ENCODE data around the gene AMACR. TPM values are rescaled to one million over a fixed set of nuclear protein-coding genes. Genes with fewer than 3 reads are reported as not detected.

AMACR gene
- total and polyA plus RNA-seq, 10 of the 15 experiments (the other 5 are each of a cell fraction or from before 2014, with no cell fraction given): 2.6 to 20.4 (median 10.4) TPM

GRCh38 chr5:34009610-34010009 lies 1.8 kb upstream of the AMACR start:
- no peak for FAIRE-seq
- CTCF ChIA-PET: interaction anchor here (4.9 kb wide), 1 partner anchor 13 kb away, joined by 40 read pairs; no protein-coding TSS in a partner anchor
- Histone ChIP-seq H3K4me1 (ENCODE audit: control insufficient read depth, insufficient read depth, low read length) (peaks cover 4% of the 10 kb centered on the region; the same call in 1 of the 2 replicates), H3K4me2 (ENCODE audit: control insufficient read depth, insufficient read depth) (no peak overlapping the region), H3K27me3 (replicated peaks in 1 of 2; ENCODE audit: control insufficient read depth in 2 of 2, insufficient read depth in 2 of 2, low read length in 1 of 2) (no peaks in the 10 kb centered on the region), H3K27ac (ENCODE audit: control insufficient read depth, insufficient read depth) (no peak overlapping the region), H3K36me3 (ENCODE audit: control insufficient read depth in 2 of 2, insufficient read depth in 2 of 2, low read length in 1 of 2) (no peaks in the 10 kb centered on the region), H2AFZ (ENCODE audit: control insufficient read depth, low read depth, low read length) (no peak overlapping the region), H3K4me3 (no peak overlapping the region), H3K9me3 (replicated peaks; ENCODE audit: control insufficient read depth, insufficient read depth, low read length) (no peaks in the 10 kb centered on the region), H3K9ac (ENCODE audit: control insufficient read depth, insufficient read depth, low read length) (no peak overlapping the region), H3K79me2 (ENCODE audit: control insufficient read depth, insufficient read depth, low read length) (peaks cover 2% of the 10 kb centered on the region), H4K20me1 (ENCODE audit: control insufficient read depth, insufficient read depth) (no peaks in the 10 kb centered on the region)
- SMC1A ChIA-PET (ENCODE audit: uncharacterized antibody, unreplicated experiment): no interaction called here
- in situ Hi-C loops (cut with MboI): loop anchor here (25.0 kb wide), 1 partner anchor 903 kb away; the partner anchor contains the start of genes BRIX1 and RAD1
- 28% methylated on average over 1 of the region's 1 CpG for WGBS (ENCODE audit: insufficient coverage, insufficient replicate concordance, low lambda C conversion rate, missing lambda C conversion rate)
- ATAC-seq: no peak
- BruUV-seq (replicated peaks): no TSS peak
- no peak for TF ChIP-seq PAX8 (IDR thresholded peaks at IDR 0.05)
- no peak for TF ChIP-seq EZH2 (IDR thresholded peaks at IDR 0.05; ENCODE audit: borderline replicate concordance, control insufficient read depth, low read depth, low read length)
- no peak for TF ChIP-seq TCF12 (IDR thresholded peaks at IDR 0.05; ENCODE audit: low read depth, low read length)
- TF ChIP-seq KDM1A (IDR thresholded peaks at IDR 0.05; ENCODE audit: borderline replicate concordance): no peak
- no peak for TF ChIP-seq CEBPZ (IDR thresholded peaks at IDR 0.05; ENCODE audit: low read depth, low read length)
- TF ChIP-seq BCLAF1 (IDR thresholded peaks at IDR 0.05): no peak
- TF ChIP-seq TAF1 (IDR thresholded peaks at IDR 0.05; ENCODE audit: borderline replicate concordance, low read depth, low read length): no peak
- no peak for TF ChIP-seq HDAC2 (IDR thresholded peaks at IDR 0.05)
- no peak for TF ChIP-seq TARDBP (IDR thresholded peaks at IDR 0.05; ENCODE audit: borderline replicate concordance)
- no peak for TF ChIP-seq HDGF (IDR thresholded peaks at IDR 0.05)
- no peak for TF ChIP-seq SMC3 (IDR thresholded peaks at IDR 0.05; ENCODE audit: borderline replicate concordance, low read length)
- no peak for DNase-seq (ENCODE audit: low read depth, low spot score)
- RAD21 ChIA-PET (ENCODE audit: unreplicated experiment): no interaction called here
- POLR2A ChIA-PET: no interaction called here
- intact Hi-C loops (cut with micrococcal nuclease; ENCODE audit: unreplicated experiment): loop anchor here (10.0 kb wide), 2 partner anchors 175 to 905 kb away; partner anchors contain the start of genes BRIX1 and RAD1

Data from GM12878 (cell line).